ENCODE measurements around the gene PLEKHH1.
"Not testable (repeated sequence)": the region's sequence is repeated elsewhere in the genome, so short reads cannot be mapped to it uniquely, and the experiment has no call there.

The PLEKHH1 gene

GRCh38 chr14:67589204-67589770 lies 56.2 kb downstream of the PLEKHH1 start:
- DNase-seq: no peak

- DNase-seq: not testable (repeated sequence)
Observed at GRCh38 chr14:67593650-67594049, 60.6 kb downstream of the PLEKHH1 start.

- DNase-seq: no peak
Observed at GRCh38 chr14:67595392-67595791, 62.3 kb downstream of the PLEKHH1 start.

GRCh38 chr14:67599698-67600561 lies 66.8 kb downstream of the PLEKHH1 start, which contains the start of gene PIGH:
Gene PIGH (minus strand): TSS chr14:67600268. CDS start chr14:67600203, 65 bp downstream.
- peak; percentile 97 for DNase-seq

GRCh38 chr14:67600562-67600974 lies 67.5 kb downstream of the PLEKHH1 start:
- not testable (repeated sequence) for DNase-seq

GRCh38 chr14:67602076-67602475 lies 69.0 kb downstream of the PLEKHH1 start:
- DNase-seq: no peak

- DNase-seq: no peak
Observed at GRCh38 chr14:67602995-67603545, 70.0 kb downstream of the PLEKHH1 start.

GRCh38 chr14:67607646-67608045 lies 74.6 kb downstream of the PLEKHH1 start:
- no peak for DNase-seq

GRCh38 chr14:67609642-67610310 lies 76.7 kb downstream of the PLEKHH1 start:
- no peak for DNase-seq

GRCh38 chr14:67610491-67610890 lies 77.4 kb downstream of the PLEKHH1 start:
- no peak for DNase-seq

GRCh38 chr14:67618617-67619063 lies 85.5 kb downstream of the PLEKHH1 start:
- DNase-seq: peak; percentile 36

- DNase-seq: peak; percentile 98
Observed at GRCh38 chr14:67619446-67620216, 86.5 kb downstream of the PLEKHH1 start, which contains the start of gene ARG2. Gene ARG2 (plus strand): TSS chr14:67619920. CDS start chr14:67619978, 58 bp downstream.

GRCh38 chr14:67620217-67620785 lies 87.2 kb downstream of the PLEKHH1 start:
- no peak for DNase-seq

GRCh38 chr14:67622675-67623074 lies 89.6 kb downstream of the PLEKHH1 start:
- DNase-seq: no peak

GRCh38 chr14:67623114-67623513 lies 90.0 kb downstream of the PLEKHH1 start:
- no peak for DNase-seq

- not testable (repeated sequence) for DNase-seq
Observed at GRCh38 chr14:67626131-67626530, 93.0 kb downstream of the PLEKHH1 start.

GRCh38 chr14:67627519-67627918 lies 94.4 kb downstream of the PLEKHH1 start:
- no peak for DNase-seq

- no peak for DNase-seq
Observed at GRCh38 chr14:67630186-67630585, 97.1 kb downstream of the PLEKHH1 start.

GRCh38 chr14:67630938-67631337 lies 97.8 kb downstream of the PLEKHH1 start:
- DNase-seq: no peak

- DNase-seq: no peak
Observed at GRCh38 chr14:67633451-67634147, 100.5 kb downstream of the PLEKHH1 start.

- DNase-seq: no peak
Observed at GRCh38 chr14:67636361-67636919, 103.3 kb downstream of the PLEKHH1 start.

All from activated T-cell treated with anti-CD3 and anti-CD28 coated beads, Interleukin-2, amount 50 U/mL, for 1 hour (primary cell).